HG02943 (cell line): ENCODE data around the gene TMEM243.
"Not testable (repeated sequence)": the region's sequence is repeated elsewhere in the genome, so short reads cannot be mapped to it uniquely, and the experiment has no call there.

ENCODE experiments used
- ATAC-seq: cut with Tn5 transposase; IDR thresholded peaks from one replicate; pipeline ENCODE4 v1.9.1; 2021; ENCODE audit warnings: mild to moderate bottlenecking, low read depth, moderate library complexity; ENCODE audit not compliant: unreplicated experiment

TMEM243 gene, protein sequence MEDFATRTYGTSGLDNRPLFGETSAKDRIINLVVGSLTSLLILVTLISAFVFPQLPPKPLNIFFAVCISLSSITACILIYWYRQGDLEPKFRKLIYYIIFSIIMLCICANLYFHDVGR

DNA sequence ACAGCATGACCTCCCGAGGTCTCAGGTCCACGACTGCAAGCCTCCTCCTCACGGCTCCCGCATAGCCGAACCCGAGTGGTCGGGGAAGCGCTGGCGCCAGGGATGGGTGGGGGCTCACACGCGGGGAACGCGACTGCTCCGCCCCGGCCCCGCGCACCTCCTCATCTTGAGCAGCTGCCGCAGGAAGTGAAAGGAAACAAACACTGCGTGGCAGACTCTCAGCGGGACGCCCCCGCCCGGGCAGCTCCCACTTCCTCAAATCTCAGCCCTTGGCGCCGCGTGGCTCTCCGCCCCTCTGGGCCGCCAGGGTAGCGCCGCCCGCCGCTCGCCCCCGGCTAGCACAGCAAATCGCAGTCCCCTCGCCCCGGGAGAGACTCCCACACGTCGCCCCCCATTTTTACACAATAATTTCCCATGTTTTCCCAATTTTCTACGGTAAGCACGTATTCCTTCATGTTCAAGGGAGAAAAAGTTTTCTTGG is at the start of gene TMEM243:
Gene TMEM243, minus strand, starts transcription at position 188 of the 481 bp plus-strand sequence. CDS start 229 bp downstream, outside the sequence.
- peak; percentile 52 for ATAC-seq

DNA sequence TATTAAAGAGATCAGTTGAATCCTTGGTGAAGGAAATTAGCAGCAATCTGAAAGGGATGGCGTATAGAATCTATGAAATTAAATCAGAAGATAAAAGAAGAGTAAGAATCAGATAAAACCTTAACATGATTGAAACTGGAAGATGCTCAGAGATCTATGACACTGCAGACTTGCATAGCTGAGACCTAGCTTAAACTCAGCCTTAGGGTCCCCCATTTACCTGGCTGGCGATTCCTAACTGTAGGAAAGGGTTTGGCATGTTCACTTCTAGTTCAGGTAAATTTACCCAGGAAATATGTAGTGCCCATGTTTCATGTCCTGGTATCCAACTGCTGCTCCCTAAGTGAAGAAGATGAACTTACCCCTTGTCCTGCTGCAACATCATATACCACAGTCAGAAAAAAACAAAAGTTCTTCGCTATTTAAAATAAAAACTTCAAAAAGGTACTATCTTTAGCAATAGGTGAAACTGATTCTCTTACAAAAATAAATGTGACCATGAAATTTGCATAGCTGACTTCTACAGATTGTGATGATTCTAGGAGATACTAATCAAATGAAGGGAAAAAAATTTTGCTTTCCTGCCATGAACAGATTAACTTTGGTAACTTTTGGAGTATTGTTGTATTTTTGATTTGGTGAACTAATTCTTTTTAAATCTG is 47.8 kb upstream of the TMEM243 start:
- no peak for ATAC-seq

- ATAC-seq: no peak
Observed at GRCh38 chr7:87263537-87263936, 44.0 kb upstream of the TMEM243 start.

GRCh38 chr7:87253589-87254087 is 34.1 kb upstream of the TMEM243 start:
- ATAC-seq: no peak

DNA sequence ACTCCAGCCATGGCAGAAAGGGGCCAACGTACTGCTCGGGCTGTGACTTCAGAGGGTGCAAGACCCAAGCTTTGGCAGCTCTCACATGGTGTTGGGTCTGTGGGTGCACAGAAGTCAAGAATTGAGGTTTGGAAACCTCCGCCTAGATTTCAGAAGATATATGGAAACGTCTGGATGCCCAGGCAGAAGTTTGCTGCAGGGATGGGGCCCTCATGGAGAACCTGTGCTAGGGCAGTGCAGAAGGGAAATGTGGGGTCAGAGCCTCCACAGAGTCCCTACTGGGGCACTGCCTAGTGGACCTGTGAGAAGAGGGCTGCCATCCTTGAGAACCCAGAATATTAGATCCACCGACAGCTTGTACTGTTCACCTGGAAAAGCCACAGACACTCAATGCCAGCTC is 26.1 kb upstream of the TMEM243 start:
- not testable (repeated sequence) for ATAC-seq

DNA sequence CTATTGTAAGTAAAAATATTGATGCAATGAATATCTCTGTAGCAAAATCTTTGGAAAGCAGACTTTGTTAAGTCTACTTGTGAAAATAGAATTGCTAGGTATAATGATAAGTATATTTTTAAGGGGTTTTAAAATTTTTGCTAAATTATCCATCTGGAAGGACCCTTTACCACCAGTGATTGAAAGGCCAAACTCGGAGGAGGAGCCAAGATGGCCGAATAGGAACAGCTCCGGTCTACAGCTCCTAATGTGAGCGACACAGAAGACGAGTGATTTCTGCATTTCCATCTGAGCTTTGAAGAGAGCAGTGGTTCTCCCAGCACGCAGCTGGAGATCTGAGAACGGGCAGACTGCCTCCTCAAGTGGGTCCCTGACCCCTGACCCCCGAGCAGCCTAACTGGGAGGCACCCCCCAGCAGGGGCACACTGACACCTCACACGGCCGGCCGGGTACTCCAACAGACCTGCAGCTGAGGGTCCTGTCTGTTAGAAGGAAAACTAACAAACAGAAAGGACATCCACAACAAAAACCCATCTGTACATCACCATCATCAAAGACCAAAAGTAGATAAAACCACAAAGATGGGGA is 19.0 kb upstream of the TMEM243 start:
- not testable (repeated sequence) for ATAC-seq

DNA sequence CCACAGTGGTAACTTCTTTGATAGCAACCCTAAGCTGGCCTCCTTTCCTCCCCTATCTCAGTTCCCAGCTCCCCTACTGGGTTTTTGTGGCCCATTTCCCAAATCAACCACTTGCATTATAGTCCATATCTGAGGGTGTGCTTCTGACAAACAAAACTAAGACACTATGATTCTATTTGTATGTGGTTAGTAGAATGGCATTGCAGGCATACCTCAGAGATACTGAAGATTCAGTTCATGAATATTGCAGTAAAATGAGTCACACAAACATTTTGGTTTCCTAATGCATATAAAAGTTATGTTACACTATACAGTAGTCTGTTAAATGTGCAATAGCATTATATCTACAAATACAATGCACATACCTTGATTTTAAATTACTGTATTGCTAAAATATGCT is 15.4 kb upstream of the TMEM243 start:
- no peak for ATAC-seq

DNA sequence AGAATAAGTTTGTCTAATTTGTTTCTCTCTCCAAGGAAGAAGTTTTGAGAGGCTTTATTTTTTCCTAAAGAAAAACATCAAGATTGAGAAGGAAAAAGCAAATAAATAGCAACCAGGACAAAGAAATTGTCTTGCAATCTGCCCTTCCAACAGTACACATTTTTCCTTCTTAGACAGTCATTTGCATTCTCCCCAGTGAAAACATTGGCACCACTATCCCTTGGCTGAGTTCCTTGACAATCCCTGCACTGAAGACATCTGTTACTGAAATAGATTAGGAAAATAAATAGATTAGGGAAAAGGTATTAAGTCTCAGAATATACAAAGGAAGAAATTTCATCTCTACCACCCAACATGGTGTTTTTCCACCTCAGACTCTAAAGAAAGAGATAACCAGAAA is 12.2 kb upstream of the TMEM243 start:
- ATAC-seq: no peak

DNA sequence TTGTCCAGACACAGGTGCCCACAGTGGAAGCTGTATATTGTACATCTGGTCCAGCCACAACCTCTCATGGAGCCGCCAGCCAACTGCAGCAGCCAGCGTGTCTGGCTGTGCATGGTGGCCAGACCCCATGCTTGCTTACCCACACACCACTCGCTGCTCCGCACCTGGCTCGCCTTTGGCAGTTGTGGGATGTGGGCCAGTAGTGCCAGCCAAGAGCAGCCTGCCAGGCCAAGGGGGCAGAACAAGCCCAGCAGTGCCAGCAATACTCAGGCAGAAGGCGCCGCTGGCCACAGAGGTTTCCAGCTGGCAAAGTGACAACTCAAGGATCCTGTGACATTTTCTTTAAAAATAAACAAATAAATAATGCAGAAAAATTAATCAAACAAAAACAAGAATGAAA is 11.7 kb upstream of the TMEM243 start:
- ATAC-seq: no peak

DNA sequence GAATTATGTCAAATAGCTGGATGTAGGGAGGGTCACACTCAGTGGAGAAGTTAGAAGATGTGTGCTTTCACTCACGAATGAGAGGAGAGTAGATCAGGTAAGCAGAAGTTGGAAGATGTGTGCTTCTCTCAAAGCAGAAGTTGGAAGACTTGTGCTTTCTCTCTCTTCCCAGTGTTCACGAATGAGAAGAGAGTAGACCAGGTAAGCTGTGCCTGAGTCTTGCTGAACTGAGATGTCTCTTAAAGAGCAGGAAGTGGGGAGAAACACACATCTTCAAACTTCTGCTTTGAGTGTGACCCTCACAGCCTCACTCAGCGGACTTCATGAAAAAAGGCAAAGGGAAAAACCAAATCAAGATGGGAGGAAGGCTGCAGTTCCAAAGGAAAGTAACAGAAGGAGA is 7.0 kb upstream of the TMEM243 start:
- no peak for ATAC-seq

- no peak for ATAC-seq
Observed at GRCh38 chr7:87225696-87226095, 6.2 kb upstream of the TMEM243 start.

- ATAC-seq: no peak
Observed at GRCh38 chr7:87223666-87224065, 4.1 kb upstream of the TMEM243 start.

- no peak for ATAC-seq
Observed at GRCh38 chr7:87220734-87221215, 1.2 kb upstream of the TMEM243 start.

DNA sequence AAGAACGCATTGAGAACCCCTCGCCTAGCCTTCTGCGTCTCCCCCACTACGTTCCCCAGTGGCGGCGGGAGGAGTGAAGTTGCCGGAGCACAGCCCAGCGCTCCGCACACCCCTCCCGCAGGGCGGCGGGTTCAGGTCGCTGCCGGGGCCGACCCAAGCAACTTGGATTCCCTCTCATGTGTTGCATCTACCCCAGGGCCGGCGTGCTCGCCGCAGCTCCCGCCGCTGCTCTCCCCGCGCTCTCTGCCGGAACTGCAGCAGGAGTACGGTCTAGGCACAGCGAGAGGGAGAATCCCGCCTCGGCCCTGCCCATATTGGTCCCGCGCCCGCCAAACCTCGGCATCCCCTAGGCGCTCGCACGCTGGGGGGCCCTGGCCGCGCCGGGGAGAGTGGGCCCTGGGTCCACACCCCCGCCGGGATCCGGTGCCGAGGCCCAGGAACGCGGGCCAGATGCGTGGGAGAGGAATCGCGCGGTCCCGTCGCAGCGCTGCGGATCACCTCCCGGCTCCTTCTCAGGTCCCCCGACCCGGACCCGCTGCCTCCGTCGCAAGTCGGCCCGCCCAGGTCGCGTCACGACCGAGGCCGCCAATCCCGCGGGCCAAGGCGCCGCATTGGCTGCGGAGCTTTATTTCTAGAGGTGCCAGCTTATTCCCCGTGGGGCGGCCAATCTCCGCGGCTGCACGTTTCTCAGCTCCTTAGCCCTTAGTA is 648 bp upstream of the TMEM243 start:
- ATAC-seq: peak; percentile 39

- peak; percentile 10 for ATAC-seq
Observed at GRCh38 chr7:87218796-87219544, 562 bp downstream of the TMEM243 start.

DNA sequence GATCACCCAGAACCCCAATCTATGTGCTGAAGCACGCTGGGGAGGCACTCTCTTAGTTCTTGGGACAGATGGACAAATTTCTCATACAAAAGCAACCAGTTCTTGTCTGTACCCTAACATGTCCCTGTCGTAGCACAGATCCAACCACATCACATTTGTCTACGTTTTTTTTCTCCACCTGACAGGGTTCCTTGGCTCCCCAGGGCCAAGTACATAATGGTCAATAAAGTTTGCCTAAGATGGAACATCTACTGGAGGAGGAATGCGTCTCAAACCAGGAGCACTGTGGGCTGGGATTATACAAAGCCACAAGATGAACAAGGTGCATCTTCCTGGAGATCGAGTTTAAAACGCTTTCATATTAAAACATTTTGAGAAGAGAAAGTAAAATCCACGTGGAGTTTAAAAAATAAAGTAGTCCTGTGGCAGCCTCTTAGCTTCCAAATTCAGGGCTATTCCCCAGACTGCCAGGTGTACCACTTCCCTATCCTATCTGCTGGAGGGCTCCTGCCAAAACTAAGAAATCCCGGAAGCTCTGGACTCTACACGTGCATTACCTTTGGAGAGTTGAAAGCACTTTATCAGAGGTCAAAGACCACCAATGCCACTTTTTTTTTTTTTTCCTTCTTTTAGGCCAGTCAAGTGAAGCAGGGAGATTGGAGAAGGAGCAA is 1.4 kb downstream of the TMEM243 start:
- no peak for ATAC-seq

DNA sequence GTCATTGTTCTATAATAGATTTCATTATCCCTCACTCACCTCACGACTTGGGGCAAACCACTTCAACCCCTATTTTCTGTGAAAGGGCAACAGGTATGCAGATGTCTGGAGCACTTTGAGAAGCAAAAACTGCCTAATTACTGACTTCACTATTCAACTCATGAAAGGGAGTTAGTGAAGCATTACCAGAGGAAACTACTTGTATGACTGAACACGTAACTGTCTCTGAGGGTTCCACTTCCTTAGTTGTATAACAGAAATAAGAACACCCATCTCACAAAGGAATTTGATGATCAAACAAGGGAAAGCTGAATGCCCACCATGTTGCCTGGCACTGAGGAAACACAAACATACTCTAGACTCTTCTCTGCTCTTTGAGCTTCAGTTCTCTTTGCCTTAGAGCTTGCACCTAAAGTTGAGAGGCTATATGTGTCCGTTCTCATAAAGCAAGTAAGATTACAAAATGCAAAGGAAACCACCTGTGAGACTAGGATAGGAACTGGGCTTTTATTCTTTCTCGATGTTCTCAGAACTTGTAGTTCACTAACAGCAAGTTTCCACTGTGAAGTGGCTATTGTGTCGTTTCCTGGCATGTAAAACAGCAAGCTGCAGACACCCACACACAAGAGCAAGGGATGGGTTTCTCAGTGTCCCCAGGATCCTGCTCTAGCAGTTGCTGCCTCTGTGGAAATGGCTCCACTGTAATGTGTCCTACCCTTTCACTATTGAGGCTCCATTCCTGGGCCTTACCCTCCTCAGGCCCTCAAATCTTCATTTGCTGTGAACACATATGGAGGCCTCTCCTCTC is 2.6 kb downstream of the TMEM243 start:
- ATAC-seq: peak; percentile 50

- no peak for ATAC-seq
Observed at GRCh38 chr7:87215046-87215445, 4.5 kb downstream of the TMEM243 start.

GRCh38 chr7:87213811-87214210 is 5.7 kb downstream of the TMEM243 start:
- no peak for ATAC-seq
